ENCODE data around the gene MMP24OS. TPM values are rescaled to one million over a fixed set of nuclear protein-coding genes. Genes with fewer than 3 reads are reported as not detected.

The MMP24OS gene
- total RNA-seq, 4 donors from 2014 or later: 19.6 to 47.2 (median 26.9) TPM

DNA sequence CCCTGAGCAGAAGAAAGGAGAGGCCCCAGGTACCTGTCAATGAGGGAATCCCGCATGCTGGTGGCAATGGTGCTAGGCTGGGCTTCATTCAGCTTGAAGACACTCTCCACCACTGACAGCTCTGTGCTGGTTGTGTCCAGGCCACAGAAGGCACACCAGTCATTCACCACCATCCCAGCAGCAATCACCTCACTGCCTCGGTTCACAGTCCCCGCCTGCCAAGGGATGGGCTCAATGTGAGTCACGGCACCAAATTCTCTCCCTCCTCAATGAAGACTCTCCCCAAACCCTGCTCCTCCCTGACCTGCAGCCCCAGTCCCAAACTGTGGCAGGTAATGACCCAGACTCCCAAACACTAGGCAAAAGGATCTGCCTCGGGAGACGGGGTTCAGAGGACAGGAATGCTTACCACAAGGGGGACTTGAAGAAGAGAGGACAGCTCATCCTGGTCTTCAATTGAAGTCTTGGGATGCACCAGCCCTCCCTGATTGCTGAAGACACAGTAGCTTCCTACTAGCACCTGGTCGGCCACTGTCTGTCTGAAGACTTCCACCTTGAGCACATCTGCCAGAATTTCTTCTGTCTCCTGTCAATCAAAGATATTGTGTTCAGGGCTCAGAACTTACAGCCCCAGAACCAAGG, 1.7 kb upstream of the MMP24OS start:
- Histone ChIP-seq H3K27me3 (no peaks in the 10 kb centered on the region), H3K4me1 (peaks cover 9 to 54% (median 24%) of the 10 kb centered on the region in 3 donors), H3K4me3 (no peak overlapping the region), H3K27ac (peak overlapping the region in 2 of 4 donors; percentile 96 to 99), H3K9me3 (no peaks in the 10 kb centered on the region), H3K36me3 (peaks cover 0 to 33% of the 10 kb centered on the region in 2 donors)
- TF ChIP-seq POLR2AphosphoS5 (IDR thresholded peaks at IDR 0.05): no peak
- no peak for TF ChIP-seq EP300 (IDR thresholded peaks at IDR 0.05)
- no peak for TF ChIP-seq POLR2A (IDR thresholded peaks at IDR 0.05)
- TF ChIP-seq, protein P1, sequence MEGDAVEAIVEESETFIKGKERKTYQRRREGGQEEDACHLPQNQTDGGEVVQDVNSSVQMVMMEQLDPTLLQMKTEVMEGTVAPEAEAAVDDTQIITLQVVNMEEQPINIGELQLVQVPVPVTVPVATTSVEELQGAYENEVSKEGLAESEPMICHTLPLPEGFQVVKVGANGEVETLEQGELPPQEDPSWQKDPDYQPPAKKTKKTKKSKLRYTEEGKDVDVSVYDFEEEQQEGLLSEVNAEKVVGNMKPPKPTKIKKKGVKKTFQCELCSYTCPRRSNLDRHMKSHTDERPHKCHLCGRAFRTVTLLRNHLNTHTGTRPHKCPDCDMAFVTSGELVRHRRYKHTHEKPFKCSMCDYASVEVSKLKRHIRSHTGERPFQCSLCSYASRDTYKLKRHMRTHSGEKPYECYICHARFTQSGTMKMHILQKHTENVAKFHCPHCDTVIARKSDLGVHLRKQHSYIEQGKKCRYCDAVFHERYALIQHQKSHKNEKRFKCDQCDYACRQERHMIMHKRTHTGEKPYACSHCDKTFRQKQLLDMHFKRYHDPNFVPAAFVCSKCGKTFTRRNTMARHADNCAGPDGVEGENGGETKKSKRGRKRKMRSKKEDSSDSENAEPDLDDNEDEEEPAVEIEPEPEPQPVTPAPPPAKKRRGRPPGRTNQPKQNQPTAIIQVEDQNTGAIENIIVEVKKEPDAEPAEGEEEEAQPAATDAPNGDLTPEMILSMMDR (IDR thresholded peaks at IDR 0.05): no peak
- WGBS, 2 donors (ENCODE audit: low coverage in 1 of 2): 76 to 86% methylated on average over 1 to 4 of the region's 7 CpGs
- ATAC-seq: no peak

DNA sequence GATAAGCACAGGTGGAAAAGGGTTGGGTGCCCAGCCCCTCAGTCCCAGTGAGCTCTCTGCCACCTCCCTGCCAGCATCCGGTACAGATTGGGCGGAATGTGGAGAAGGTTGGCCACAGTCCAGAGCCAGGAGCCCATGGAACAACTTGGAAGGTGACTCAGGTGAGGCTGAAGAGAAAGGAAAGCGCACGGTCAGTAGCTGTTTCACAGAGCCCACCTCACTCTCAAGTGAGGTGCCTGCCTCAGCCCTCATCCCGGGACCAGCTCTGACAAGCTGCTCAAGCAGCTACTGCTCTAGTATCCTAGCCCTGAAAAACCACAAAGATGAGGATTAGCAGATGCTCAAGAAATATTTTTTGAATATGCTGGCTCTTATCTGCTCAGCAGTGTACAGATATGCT, 1.1 kb upstream of the MMP24OS start:
- Histone ChIP-seq H3K27me3 (no peaks in the 10 kb centered on the region), H3K27ac (peak overlapping the region; percentile 92 to 99 (median 95)), H3K36me3 (peaks cover 0 to 39% of the 10 kb centered on the region in 2 donors), H3K9me3 (no peaks in the 10 kb centered on the region), H3K4me3 (no peak overlapping the region), H3K4me1 (peaks cover 9 to 53% (median 24%) of the 10 kb centered on the region in 3 donors)
- ATAC-seq: no peak
- TF ChIP-seq POLR2A (IDR thresholded peaks at IDR 0.05): no peak
- no peak for TF ChIP-seq EP300 (IDR thresholded peaks at IDR 0.05)
- no peak for TF ChIP-seq POLR2AphosphoS5 (IDR thresholded peaks at IDR 0.05)
- TF ChIP-seq, protein P1 (IDR thresholded peaks at IDR 0.05): no peak
- WGBS, 2 donors (ENCODE audit: low coverage in 1 of 2): 80% methylated on average over 1 of the region's 5 CpGs

DNA sequence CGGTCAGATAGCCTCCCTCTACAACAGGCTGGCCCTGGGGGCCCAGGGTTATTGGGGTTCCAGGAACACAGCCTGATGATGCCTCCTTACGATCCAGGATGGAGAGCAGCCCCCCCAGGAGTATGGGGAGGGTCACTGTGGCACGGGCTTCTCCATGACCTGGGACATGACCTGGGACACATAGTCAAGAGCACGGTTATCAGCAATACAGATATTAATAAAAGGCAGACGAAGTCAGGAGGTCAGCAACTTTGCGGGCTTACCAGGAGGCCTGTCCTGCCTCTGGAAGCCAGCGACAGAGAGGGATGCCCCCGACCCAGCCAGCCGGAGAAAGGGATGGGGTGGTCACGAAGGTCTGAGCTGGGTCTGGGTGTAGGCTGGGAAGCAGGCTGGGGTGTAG, 795 bp downstream of the MMP24OS start:
- H3K27ac ChIP-seq: peak overlapping the region; percentile 92 to 99 (median 95)
- 0 to 18% methylated on average over 6 of the region's 10 CpGs for whole genome bisulfite sequencing, 2 donors (ENCODE audit: low coverage in 1 of 2)
- peak overlapping the region; percentile 63 to 72 for H3K4me3 ChIP-seq
- no peaks in the 10 kb centered on the region for H3K9me3 ChIP-seq
- TF ChIP-seq EP300 (IDR thresholded peaks at IDR 0.05) (no peak), POLR2AphosphoS5 (IDR thresholded peaks at IDR 0.05) (no peak), POLR2A (IDR thresholded peaks at IDR 0.05) (no peak)
- TF ChIP-seq, protein P1 (IDR thresholded peaks at IDR 0.05): no peak
- H3K36me3 ChIP-seq: peaks cover 0 to 39% of the 10 kb centered on the region in 2 donors
- H3K4me1 ChIP-seq: peaks cover 4 to 34% (median 12%) of the 10 kb centered on the region in 3 donors
- H3K27me3 ChIP-seq: no peaks in the 10 kb centered on the region
- no peak for ATAC-seq

DNA sequence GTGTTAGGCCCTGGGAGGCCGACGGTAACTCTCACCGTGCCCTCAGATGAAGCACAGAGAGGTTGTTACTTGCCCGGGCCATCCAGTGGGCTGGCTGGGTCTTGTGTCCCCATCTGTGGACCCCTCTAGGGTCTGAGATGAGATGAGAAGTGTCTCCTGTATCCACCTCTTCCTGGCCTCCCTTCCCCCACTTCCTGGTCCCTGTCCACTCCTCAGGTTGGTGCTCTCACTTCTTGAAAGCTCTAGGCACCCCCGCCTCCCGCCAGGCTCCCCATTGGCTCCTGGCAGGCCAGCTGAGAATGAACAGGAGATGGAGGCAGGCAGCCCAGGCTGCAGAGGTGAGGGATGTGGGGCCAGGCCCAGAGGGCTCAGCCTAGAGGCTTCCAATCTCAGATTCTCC, 1.5 kb downstream of the MMP24OS start:
- no peak for ATAC-seq
- no peaks in the 10 kb centered on the region for H3K9me3 ChIP-seq
- no peaks in the 10 kb centered on the region for H3K27me3 ChIP-seq
- H3K27ac ChIP-seq: peak overlapping the region in 3 of 4 donors; percentile 94 to 99 (median 96)
- WGBS, 2 donors (ENCODE audit: low coverage in 1 of 2): 80% methylated on average over 3 of the region's 6 CpGs; no CpG with 5 or more reads in 1 of the 2 donors
- H3K4me1 ChIP-seq: peaks cover 4 to 32% (median 12%) of the 10 kb centered on the region in 3 donors
- peaks cover 0 to 46% of the 10 kb centered on the region in 2 donors for H3K36me3 ChIP-seq
- TF ChIP-seq POLR2AphosphoS5 (IDR thresholded peaks at IDR 0.05) (no peak), POLR2A (IDR thresholded peaks at IDR 0.05) (no peak), EP300 (IDR thresholded peaks at IDR 0.05) (no peak)
- TF ChIP-seq, protein P1 (IDR thresholded peaks at IDR 0.05): no peak
- H3K4me3 ChIP-seq: peak overlapping the region in 1 of 2 donors; percentile 72

DNA sequence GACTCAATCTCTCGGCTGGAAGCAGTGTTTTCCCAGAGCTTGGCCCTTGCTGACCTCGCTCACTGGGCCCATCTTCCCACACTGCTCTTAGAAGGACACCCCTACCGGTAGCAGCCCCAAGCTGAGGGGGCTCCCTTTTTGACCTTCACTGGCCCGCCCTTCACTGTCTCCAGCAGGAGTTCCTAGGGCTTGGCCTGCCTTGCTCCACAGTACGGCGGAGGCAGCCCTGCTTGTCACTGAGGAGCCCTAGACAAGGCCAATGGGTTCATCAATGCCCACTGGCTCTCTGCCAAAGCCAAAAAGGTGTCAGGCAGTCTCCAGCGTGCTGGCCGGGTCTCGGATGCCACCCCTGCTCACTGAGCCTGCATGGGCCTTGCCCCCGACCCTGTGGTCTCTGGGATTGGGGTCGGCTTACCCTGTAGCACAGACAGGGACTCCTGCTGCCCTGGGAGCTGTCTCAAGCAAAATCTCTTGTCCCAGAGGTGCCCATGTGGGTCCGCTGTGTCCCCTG, 2.1 kb downstream of the MMP24OS start:
- Histone ChIP-seq H3K4me3 (no peak overlapping the region), H3K27me3 (no peaks in the 10 kb centered on the region), H3K4me1 (peaks cover 4 to 32% (median 12%) of the 10 kb centered on the region in 3 donors), H3K36me3 (peaks cover 0 to 51% of the 10 kb centered on the region in 2 donors), H3K9me3 (no peaks in the 10 kb centered on the region), H3K27ac (peak overlapping the region in 1 of 4 donors; percentile 99)
- no CpG with 5 or more reads among the region's 12 CpGs for WGBS, 2 donors (ENCODE audit: low coverage in 1 of 2)
- TF ChIP-seq POLR2A (IDR thresholded peaks at IDR 0.05) (no peak), POLR2AphosphoS5 (IDR thresholded peaks at IDR 0.05) (no peak), EP300 (IDR thresholded peaks at IDR 0.05) (no peak)
- TF ChIP-seq, protein P1 (IDR thresholded peaks at IDR 0.05): no peak
- no peak for ATAC-seq

Measured in gastroesophageal sphincter (tissue), 4 donors.